Hematopoietic multipotent progenitor cell treated with erythropoietin and hydrocortisone succinate and interleukin-3 and kit ligand, for 4 days (in vitro differentiated cells): ENCODE data around the gene SLC17A2.

Experiments used
- DNase-seq: peaks from one replicate; pipeline ENCODE4 v3.0.0-alpha.2; 2015

SLC17A2 gene

DNA sequence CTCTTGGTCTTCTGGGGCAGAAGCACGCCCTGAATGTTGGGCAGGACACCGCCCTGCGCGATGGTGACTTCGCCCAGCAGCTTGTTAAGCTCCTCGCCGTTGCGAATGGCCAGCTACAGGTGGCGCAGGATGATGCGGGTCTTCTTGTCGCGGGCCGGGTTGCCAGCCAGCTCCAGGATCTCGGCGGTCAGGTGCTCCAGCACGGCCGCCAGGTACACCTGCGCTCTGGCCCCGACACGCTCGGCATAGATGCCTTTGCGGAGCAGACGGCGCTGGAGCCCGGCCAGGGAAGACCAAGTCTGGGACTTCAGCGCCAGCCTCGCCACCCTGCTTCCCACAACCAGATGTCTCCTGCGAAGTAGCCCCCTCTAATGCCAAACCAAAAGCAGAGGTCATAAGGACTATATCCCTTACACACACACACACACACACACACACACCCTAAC, 48.4 kb downstream of the SLC17A2 start:
- peak; percentile 82 for DNase-seq

GRCh38 chr6:25880601-25881000, 49.9 kb downstream of the SLC17A2 start:
- DNase-seq: no peak

DNA sequence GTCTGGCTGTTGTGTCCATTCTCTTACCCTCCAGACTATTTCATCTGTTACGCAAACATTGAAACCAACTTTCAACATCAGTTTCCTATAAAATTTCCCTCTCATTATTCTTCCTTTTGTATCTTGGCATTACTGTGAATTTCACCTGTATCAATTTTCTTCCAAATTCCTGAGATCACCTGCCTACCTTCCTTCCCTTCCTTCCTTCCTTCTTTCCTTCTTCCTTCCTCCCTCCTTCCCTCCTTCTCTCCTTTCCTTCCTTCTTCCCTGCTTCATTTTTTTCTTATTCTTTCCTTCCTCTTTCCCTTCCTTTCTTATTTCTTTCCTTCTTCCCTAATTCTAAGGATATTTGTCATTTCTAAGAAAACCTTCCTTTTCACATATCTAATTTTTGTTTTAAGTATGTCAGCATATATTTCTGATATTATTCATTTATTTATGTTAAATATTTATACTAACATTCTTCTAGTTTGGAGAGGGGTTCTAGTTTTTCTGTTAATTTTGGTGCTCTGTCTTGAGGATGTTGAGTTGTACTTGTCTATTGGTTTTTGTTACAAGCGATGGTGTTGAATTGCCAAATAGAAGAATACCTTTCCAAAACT, 51.7 kb downstream of the SLC17A2 start:
- DNase-seq: no peak

DNA sequence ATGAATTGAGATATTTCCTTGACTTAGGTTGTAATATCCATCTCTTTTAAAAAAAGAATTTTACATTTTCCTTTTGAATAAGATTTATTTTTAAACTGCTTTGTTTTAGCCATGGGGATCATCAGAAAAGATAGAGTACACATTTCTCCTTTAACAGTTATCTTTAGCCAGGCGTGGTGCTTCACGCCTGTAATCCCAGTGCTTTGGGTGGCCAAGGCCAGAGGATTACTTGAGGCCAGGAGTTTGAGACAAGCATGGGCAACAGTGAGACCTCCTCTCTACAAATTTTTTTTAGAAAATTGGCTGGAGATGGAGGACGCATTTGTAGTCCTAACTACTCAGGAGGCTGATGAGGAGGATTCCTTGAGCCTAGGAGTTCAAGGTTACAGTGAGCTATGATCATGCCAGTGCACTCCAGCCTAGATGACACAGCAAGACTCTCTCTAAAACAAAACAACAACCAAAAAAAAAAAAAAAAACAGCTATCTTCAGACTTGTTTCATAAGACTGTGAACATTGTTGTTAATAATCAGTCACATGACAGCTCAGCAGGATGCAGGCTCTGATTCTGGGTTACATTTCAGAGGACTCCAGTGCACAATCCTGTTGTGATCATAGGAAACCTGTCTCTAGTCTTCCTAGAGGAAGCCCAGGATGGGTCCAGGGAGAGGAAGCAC, 54.4 kb downstream of the SLC17A2 start:
- DNase-seq: no peak

DNA sequence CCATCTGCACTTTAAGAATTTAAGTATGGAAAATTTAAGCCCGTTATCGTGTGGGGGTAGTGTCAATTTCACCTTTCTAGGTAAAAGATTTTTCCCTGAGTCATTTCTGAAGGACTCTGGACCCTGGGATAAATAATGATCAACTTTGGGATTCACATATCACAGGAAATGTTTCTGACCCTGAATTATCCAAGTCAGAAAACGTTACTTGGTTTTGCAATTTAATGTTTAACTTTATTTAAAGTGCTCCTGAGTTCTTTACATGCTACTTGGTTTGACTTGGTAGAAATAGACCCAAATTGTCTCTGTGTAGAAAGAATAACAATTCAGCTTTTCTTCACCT, 55.0 kb downstream of the SLC17A2 start:
- no peak for DNase-seq

GRCh38 chr6:25874822-25875562, 55.5 kb downstream of the SLC17A2 start:
- DNase-seq: peak; percentile 43

GRCh38 chr6:25874118-25874517, 56.4 kb downstream of the SLC17A2 start, which contains the start of gene SLC17A3:
TSS of gene SLC17A3 (minus strand) at chr6:25874243. CDS start at chr6:25868387, 5,856 bp downstream.
- DNase-seq: no peak

DNA sequence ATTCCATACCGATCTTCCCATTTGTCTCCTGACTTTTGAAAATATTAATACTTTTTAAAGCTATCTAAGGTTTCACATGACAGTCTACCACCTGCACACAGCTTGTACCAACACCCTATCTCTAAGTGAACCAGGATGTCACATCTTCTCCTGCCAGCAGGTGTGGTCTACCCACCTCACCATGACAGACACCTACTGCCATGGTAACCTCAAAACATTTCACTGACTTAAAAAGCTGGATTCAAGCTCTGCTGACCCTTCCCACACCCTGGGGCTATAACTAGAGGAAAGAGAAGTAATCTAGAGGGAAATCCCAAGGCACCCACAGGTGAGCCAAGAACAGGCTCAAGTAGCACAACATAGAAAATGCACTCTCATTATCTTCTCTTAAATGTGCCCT, 57.7 kb downstream of the SLC17A2 start:
- DNase-seq: no peak

DNA sequence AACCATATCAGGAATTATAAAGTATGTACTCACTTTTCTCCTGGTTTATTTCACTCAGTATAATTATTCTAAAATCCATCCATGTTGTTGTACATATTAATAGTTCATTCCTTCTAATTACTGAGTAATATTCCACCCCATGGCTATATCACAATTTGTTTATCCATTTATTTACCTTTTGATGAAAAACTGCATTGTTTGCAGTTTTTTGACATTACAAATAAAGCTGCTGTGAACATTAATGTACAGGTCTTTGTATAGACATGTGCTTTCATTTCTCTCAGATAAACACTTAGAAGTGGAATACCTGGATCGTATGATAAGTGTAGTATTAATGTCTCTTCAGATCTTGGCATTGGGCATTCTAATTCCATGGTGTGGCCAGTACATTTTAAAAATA, 60.7 kb downstream of the SLC17A2 start:
- DNase-seq: no peak

GRCh38 chr6:25868436-25869183, 61.9 kb downstream of the SLC17A2 start:
- no peak for DNase-seq

DNA sequence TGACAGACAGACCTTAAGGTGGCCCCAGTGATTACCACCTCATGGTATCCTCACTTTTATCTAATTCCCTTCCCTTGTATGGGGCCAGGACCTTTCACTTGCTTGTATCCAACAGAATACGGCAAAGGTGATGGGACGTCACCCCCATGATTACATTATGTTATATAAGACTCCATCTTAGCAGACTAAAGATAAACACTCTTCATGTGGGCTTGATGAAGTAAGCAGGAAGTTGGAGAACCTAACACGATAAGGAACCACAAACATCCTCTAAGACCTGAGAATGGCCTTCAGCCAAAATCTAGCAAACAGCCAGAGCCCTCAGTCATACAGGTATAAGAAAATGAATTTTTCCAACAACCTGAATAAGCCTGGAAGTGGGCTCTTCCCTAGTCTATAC, 64.5 kb downstream of the SLC17A2 start:
- DNase-seq: peak; percentile 84

- DNase-seq: no peak
These were observed 67.1 kb downstream of the SLC17A2 start for GRCh38 chr6:25863360-25863759.
